ENCODE measurements around the gene N4BP3. TPM values are rescaled to one million over a fixed set of nuclear protein-coding genes. Genes with fewer than 3 reads are reported as not detected.

Gene N4BP3
- polyA plus RNA-seq, 3 donors: 0.01 TPM; not detected in 2

GRCh38 chr5:178080056-178080455, 33.3 kb upstream of the N4BP3 start:
- H3K79me2 ChIP-seq (ENCODE audit: insufficient read depth, low read length): no peaks in the 10 kb centered on the region
- intact Hi-C loops (cut with micrococcal nuclease): no loop called here
- H3K27ac ChIP-seq (ENCODE audit: low read depth in 1 of 2, low read length in 2 of 2): no peak overlapping the region
- H3K27me3 ChIP-seq (ENCODE audit: control insufficient read depth in 2 of 2, insufficient read depth in 2 of 2, low read length in 2 of 2): peaks cover 0 to 7% of the 10 kb centered on the region in 2 donors
- H3K4me1 ChIP-seq (ENCODE audit: control insufficient read depth in 1 of 2, insufficient read depth in 2 of 2, low read length in 2 of 2): no peaks in the 10 kb centered on the region
- no peak overlapping the region for H2AFZ ChIP-seq (ENCODE audit: insufficient read depth, low read depth, low read length, poor library complexity, severe bottlenecking)
- TF ChIP-seq, protein P1, sequence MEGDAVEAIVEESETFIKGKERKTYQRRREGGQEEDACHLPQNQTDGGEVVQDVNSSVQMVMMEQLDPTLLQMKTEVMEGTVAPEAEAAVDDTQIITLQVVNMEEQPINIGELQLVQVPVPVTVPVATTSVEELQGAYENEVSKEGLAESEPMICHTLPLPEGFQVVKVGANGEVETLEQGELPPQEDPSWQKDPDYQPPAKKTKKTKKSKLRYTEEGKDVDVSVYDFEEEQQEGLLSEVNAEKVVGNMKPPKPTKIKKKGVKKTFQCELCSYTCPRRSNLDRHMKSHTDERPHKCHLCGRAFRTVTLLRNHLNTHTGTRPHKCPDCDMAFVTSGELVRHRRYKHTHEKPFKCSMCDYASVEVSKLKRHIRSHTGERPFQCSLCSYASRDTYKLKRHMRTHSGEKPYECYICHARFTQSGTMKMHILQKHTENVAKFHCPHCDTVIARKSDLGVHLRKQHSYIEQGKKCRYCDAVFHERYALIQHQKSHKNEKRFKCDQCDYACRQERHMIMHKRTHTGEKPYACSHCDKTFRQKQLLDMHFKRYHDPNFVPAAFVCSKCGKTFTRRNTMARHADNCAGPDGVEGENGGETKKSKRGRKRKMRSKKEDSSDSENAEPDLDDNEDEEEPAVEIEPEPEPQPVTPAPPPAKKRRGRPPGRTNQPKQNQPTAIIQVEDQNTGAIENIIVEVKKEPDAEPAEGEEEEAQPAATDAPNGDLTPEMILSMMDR (IDR thresholded peaks at IDR 0.05): no peak
- Mint-ChIP-seq H3K27ac (no peak overlapping the region), H3K4me1 (peaks cover 3% of the 10 kb centered on the region), H3K9me3 (no peaks in the 10 kb centered on the region), H3K27me3 (ENCODE audit: low read depth in 3 of 3) (peaks cover 8 to 17% (median 15%) of the 10 kb centered on the region in 3 donors), H3K36me3 (no peaks in the 10 kb centered on the region), H3K4me3 (no peak overlapping the region)
- H3K9me3 ChIP-seq (replicated peaks in 1 of 2; ENCODE audit: control insufficient read depth in 1 of 2, insufficient read depth in 1 of 2, low read length in 2 of 2): no peaks in the 10 kb centered on the region
- no peaks in the 10 kb centered on the region for H3K36me3 ChIP-seq (replicated peaks in 1 of 2; ENCODE audit: control insufficient read depth in 1 of 2, insufficient read depth in 2 of 2, low read length in 2 of 2)
- H3K9ac ChIP-seq (ENCODE audit: insufficient read depth, low read length, poor library complexity, severe bottlenecking): no peak overlapping the region
- H3K4me3 ChIP-seq (replicated peaks in 1 of 3; ENCODE audit: low read depth in 2 of 3, low read length in 3 of 3): no peak overlapping the region
- WGBS (ENCODE audit: insufficient coverage): 98% methylated on average over 6 of the region's 8 CpGs
- H4K20me1 ChIP-seq (ENCODE audit: insufficient read depth, low read length): no peaks in the 10 kb centered on the region
- DNase-seq: no peak
- H3K4me2 ChIP-seq (replicated peaks; ENCODE audit: extremely low read depth, low read length, poor library complexity, severe bottlenecking): no peak overlapping the region

GRCh38 chr5:178080618-178081410, 32.5 kb upstream of the N4BP3 start:
- TF ChIP-seq, protein P1 (IDR thresholded peaks at IDR 0.05): no peak
- no peaks in the 10 kb centered on the region for H3K9me3 Mint-ChIP-seq

More at GRCh38 chr5:178080618-178081410, 32.5 kb upstream of the N4BP3 start:
- intact Hi-C loops (cut with micrococcal nuclease): no loop called here
- H4K20me1 ChIP-seq (ENCODE audit: insufficient read depth, low read length): no peaks in the 10 kb centered on the region
- H3K4me1 ChIP-seq (ENCODE audit: control insufficient read depth in 1 of 2, insufficient read depth in 2 of 2, low read length in 2 of 2): no peaks in the 10 kb centered on the region
- no peak overlapping the region for H3K9ac ChIP-seq (ENCODE audit: insufficient read depth, low read length, poor library complexity, severe bottlenecking)
- H3K36me3 ChIP-seq (replicated peaks in 1 of 2; ENCODE audit: control insufficient read depth in 1 of 2, insufficient read depth in 2 of 2, low read length in 2 of 2): no peaks in the 10 kb centered on the region
- no peak overlapping the region for H3K4me3 Mint-ChIP-seq
- no peak overlapping the region for H2AFZ ChIP-seq (ENCODE audit: insufficient read depth, low read depth, low read length, poor library complexity, severe bottlenecking)
- H3K27ac Mint-ChIP-seq: no peak overlapping the region
- DNase-seq: no peak
- H3K27ac ChIP-seq (ENCODE audit: low read depth in 1 of 2, low read length in 2 of 2): no peak overlapping the region
- H3K4me2 ChIP-seq (replicated peaks; ENCODE audit: extremely low read depth, low read length, poor library complexity, severe bottlenecking): no peak overlapping the region
- H3K27me3 Mint-ChIP-seq (ENCODE audit: low read depth in 3 of 3): peaks cover 7 to 15% (median 9%) of the 10 kb centered on the region in 3 donors
- H3K79me2 ChIP-seq (ENCODE audit: insufficient read depth, low read length): no peaks in the 10 kb centered on the region
- WGBS (ENCODE audit: insufficient coverage): 91% methylated on average over 9 of the region's 9 CpGs
- no peaks in the 10 kb centered on the region for H3K9me3 ChIP-seq (replicated peaks in 1 of 2; ENCODE audit: control insufficient read depth in 1 of 2, insufficient read depth in 1 of 2, low read length in 2 of 2)
- H3K4me1 Mint-ChIP-seq: peaks cover 2% of the 10 kb centered on the region
- peaks cover 0 to under 1% of the 10 kb centered on the region in 2 donors for H3K27me3 ChIP-seq (ENCODE audit: control insufficient read depth in 2 of 2, insufficient read depth in 2 of 2, low read length in 2 of 2)
- no peak overlapping the region for H3K4me3 ChIP-seq (replicated peaks in 1 of 3; ENCODE audit: low read depth in 2 of 3, low read length in 3 of 3)
- H3K36me3 Mint-ChIP-seq: no peaks in the 10 kb centered on the region
